HG02943 (cell line): ENCODE results near the gene PCBD2.
"Not testable (repeated sequence)": the region's sequence is repeated elsewhere in the genome, so short reads cannot be mapped to it uniquely, and the experiment has no call there.

ENCODE experiments used
- ATAC-seq: cut with Tn5 transposase; IDR thresholded peaks from one replicate; pipeline ENCODE4 v1.9.1; 2021; ENCODE audit warnings: mild to moderate bottlenecking, low read depth, moderate library complexity; ENCODE audit not compliant: unreplicated experiment

PCBD2 gene

GRCh38 chr5:134905246-134905996, 490 bp downstream of the PCBD2 start:
- peak; percentile 37 for ATAC-seq

GRCh38 chr5:134906811-134907210, 1.9 kb downstream of the PCBD2 start:
- no peak for ATAC-seq

GRCh38 chr5:134910752-134911151, 5.8 kb downstream of the PCBD2 start:
- ATAC-seq = not testable (repeated sequence)

- no peak for ATAC-seq
Observed at GRCh38 chr5:134911285-134912206, 6.6 kb downstream of the PCBD2 start.

GRCh38 chr5:134913254-134913653, 8.3 kb downstream of the PCBD2 start:
- no peak for ATAC-seq

- no peak for ATAC-seq
Observed at GRCh38 chr5:134913795-134914194, 8.9 kb downstream of the PCBD2 start.

GRCh38 chr5:134917070-134917815, 12.3 kb downstream of the PCBD2 start:
- ATAC-seq = no peak

- no peak for ATAC-seq
Observed at GRCh38 chr5:134918861-134919260, 13.9 kb downstream of the PCBD2 start.

GRCh38 chr5:134920848-134921575, 16.1 kb downstream of the PCBD2 start:
- no peak for ATAC-seq

- ATAC-seq = no peak
Observed at GRCh38 chr5:134932508-134932907, 27.6 kb downstream of the PCBD2 start.

GRCh38 chr5:134934202-134934601, 29.3 kb downstream of the PCBD2 start:
- no peak for ATAC-seq

- no peak for ATAC-seq
Observed at GRCh38 chr5:134935711-134936602, 31.0 kb downstream of the PCBD2 start.

- no peak for ATAC-seq
Observed at GRCh38 chr5:134937526-134937925, 32.6 kb downstream of the PCBD2 start.

- no peak for ATAC-seq
Observed at GRCh38 chr5:134938030-134938429, 33.1 kb downstream of the PCBD2 start.

GRCh38 chr5:134939500-134939899, 34.6 kb downstream of the PCBD2 start:
- ATAC-seq = no peak

GRCh38 chr5:134943547-134943946, 38.6 kb downstream of the PCBD2 start:
- ATAC-seq = no peak

GRCh38 chr5:134944630-134945029, 39.7 kb downstream of the PCBD2 start:
- no peak for ATAC-seq

- ATAC-seq = no peak
Observed at GRCh38 chr5:134945041-134945440, 40.1 kb downstream of the PCBD2 start.

GRCh38 chr5:134948911-134949310, 44.0 kb downstream of the PCBD2 start:
- ATAC-seq = no peak
